IMR-90 (cell line): ENCODE results near the gene ZNF574. TPM values are rescaled to one million over a fixed set of nuclear protein-coding genes. Genes with fewer than 3 reads are reported as not detected.

Source experiments
- ATAC-seq: fragments of 200-7000 bp; cut with Tn5 transposase; 2 replicates; pipeline ENCODE4 v1.9.1; 2020; ENCODE audit warnings: low read depth, mild to moderate bottlenecking, moderate library complexity
- BruUV-seq: library from RNA; stranded (reverse); fragments of 400-500 nt; replicated peaks from 2 replicates; lab custom pipeline; 2021; lab: Mats Ljungman, UMichigan
- CTCF ChIA-PET: fragments of 300-600 bp; formaldehyde crosslinking; extraction: SDS; loops from one replicate; lab custom pipeline; 2021; ENCODE audit warnings: antibody characterized with exemption; lab: Yijun Ruan, JAX
- POLR2A ChIA-PET: fragments of 300-600 bp; sonication (Branson Sonifier 250); formaldehyde crosslinking; loops from one replicate; lab custom pipeline; 2022; ENCODE audit warnings: antibody characterized with exemption; ENCODE audit not compliant: unreplicated experiment; lab: Charles Lee
- DNase-seq: peaks from one replicate; pipeline ENCODE4 v3.0.0; 2013
- H2AFZ ChIP-seq: replicated peaks from 2 replicates; pipeline ENCODE3; 2013; ENCODE audit warnings: low read length, mild to moderate bottlenecking; ENCODE audit not compliant: poor library complexity
- H2AK5ac ChIP-seq: 2 replicates; pipeline ENCODE4 v1.6.1; 2013; ENCODE audit warnings: low read depth, low read length, inconsistent platforms
- H2AK9ac ChIP-seq: replicated peaks from 2 replicates; pipeline ENCODE3; 2013; ENCODE audit warnings: mild to moderate bottlenecking, low read depth, low read length, moderate library complexity; ENCODE audit not compliant: poor library complexity
- H2BK120ac ChIP-seq: 2 replicates; pipeline ENCODE4 v1.6.1; 2013; ENCODE audit warnings: low read depth, low read length, inconsistent platforms
- H2BK15ac ChIP-seq: 3 replicates; pipeline ENCODE4 v1.6.1; 2013; ENCODE audit warnings: low read depth, low read length, inconsistent platforms
- H2BK20ac ChIP-seq: 2 replicates; pipeline ENCODE4 v1.6.1; 2013; ENCODE audit warnings: low read depth, mild to moderate bottlenecking, inconsistent platforms, low read length, moderate library complexity
- H2BK5ac ChIP-seq: 2 replicates; pipeline ENCODE4 v1.6.1; 2013; ENCODE audit warnings: mild to moderate bottlenecking, low read depth, low read length, inconsistent platforms; ENCODE audit not compliant: poor library complexity, severe bottlenecking
- H3K14ac ChIP-seq: replicated peaks from 2 replicates; pipeline ENCODE4 v1.6.1; 2013; ENCODE audit warnings: low read depth, low read length, inconsistent platforms
- H3K18ac ChIP-seq: 2 replicates; pipeline ENCODE4 v1.6.1; 2013; ENCODE audit warnings: low read depth, low read length, control low read depth
- H3K23ac ChIP-seq: 2 replicates; pipeline ENCODE4 v1.6.1; 2013; ENCODE audit warnings: low read depth, low read length, inconsistent platforms
- H3K27ac ChIP-seq: 2 replicates; pipeline ENCODE4 v1.5.1; 2013; ENCODE audit warnings: mild to moderate bottlenecking, control low read depth, low read length; ENCODE audit not compliant: insufficient read depth
- H3K27me3 ChIP-seq: 2 replicates; pipeline ENCODE4 v1.6.1; 2013; ENCODE audit warnings: low read length; ENCODE audit not compliant: control insufficient read depth, insufficient read depth
- H3K36me3 ChIP-seq: 2 replicates; pipeline ENCODE4 v1.6.1; 2013; ENCODE audit warnings: low read length, mixed read lengths; ENCODE audit not compliant: control insufficient read depth, insufficient read depth
- H3K4ac ChIP-seq: 2 replicates; pipeline ENCODE4 v1.6.1; 2013; ENCODE audit warnings: low read depth, low read length, inconsistent platforms
- H3K4me1 ChIP-seq: 2 replicates; pipeline ENCODE4 v1.6.1; 2013; ENCODE audit warnings: low read length, mixed read lengths; ENCODE audit not compliant: control insufficient read depth, insufficient read depth
- H3K4me2 ChIP-seq: 2 replicates; pipeline ENCODE4 v1.6.1; 2013; ENCODE audit warnings: low read depth, mild to moderate bottlenecking, control low read depth, low read length, moderate library complexity
- H3K4me3 ChIP-seq: 2 replicates; pipeline ENCODE4 v1.5.1; 2013; ENCODE audit warnings: low read depth, mild to moderate bottlenecking, control low read depth, low read length, moderate library complexity; ENCODE audit not compliant: insufficient read depth
- H3K56ac ChIP-seq: 2 replicates; pipeline ENCODE4 v1.6.1; 2013; ENCODE audit warnings: low read length, inconsistent platforms; ENCODE audit not compliant: insufficient read depth; ENCODE audit errors: extremely low read depth
- H3K79me1 ChIP-seq, 2 experiments: 2 replicates each; pipeline ENCODE4 v1.6.1; 2013; ENCODE audit warnings: low read length in 2 of 2, inconsistent platforms in 1 of 2, low read depth in 1 of 2
- H3K9ac ChIP-seq: 2 replicates; pipeline ENCODE4 v1.6.1; 2013; ENCODE audit warnings: low read depth, low read length, control low read depth
- H3K9me1 ChIP-seq: 2 replicates; pipeline ENCODE4 v1.6.1; 2013; ENCODE audit warnings: low read length, inconsistent platforms; ENCODE audit not compliant: insufficient read depth
- H3K9me3 ChIP-seq: 2 replicates; pipeline ENCODE4 v1.6.1; 2013; ENCODE audit warnings: low read length; ENCODE audit not compliant: control insufficient read depth, insufficient read depth
- H4K20me1 ChIP-seq: 2 replicates; pipeline ENCODE4 v1.6.1; 2013; ENCODE audit warnings: low read length, inconsistent platforms; ENCODE audit not compliant: insufficient read depth
- H4K5ac ChIP-seq: 2 replicates; pipeline ENCODE4 v1.6.1; 2013; ENCODE audit warnings: mild to moderate bottlenecking, low read depth, low read length, control low read depth
- H4K8ac ChIP-seq, 2 experiments: 2 replicates each; pipeline ENCODE4 v1.6.1; 2013; ENCODE audit warnings: low read depth in 2 of 2, low read length in 2 of 2, control low read depth in 1 of 2, inconsistent platforms in 1 of 2
- H4K91ac ChIP-seq: 2 replicates; pipeline ENCODE4 v1.6.1; 2013; ENCODE audit warnings: low read depth, low read length, inconsistent platforms; ENCODE audit not compliant: insufficient read depth
- CEBPB ChIP-seq: IDR thresholded peaks from 2 replicates; pipeline ENCODE4 v1.6.1; 2012; ENCODE audit warnings: low read depth, low read length, improper control_type of control experiment
- FOS ChIP-seq: fragments of 150-350 bp; IDR thresholded peaks from 2 replicates; pipeline ENCODE4 v1.6.1; 2016; ENCODE audit warnings: low read depth, low read length
- NFE2L2 ChIP-seq: fragments of 150-350 bp; IDR thresholded peaks from 2 replicates; pipeline ENCODE4 v1.6.1; 2016; ENCODE audit warnings: low read depth, mild to moderate bottlenecking, low read length
- RAD21 ChIP-seq: IDR thresholded peaks from 2 replicates; pipeline ENCODE4 v1.6.1; 2012; ENCODE audit warnings: low read length, improper control_type of control experiment
- RCOR1 ChIP-seq: IDR thresholded peaks from 2 replicates; pipeline ENCODE4 v1.6.1; 2012; ENCODE audit warnings: mild to moderate bottlenecking, low read length, improper control_type of control experiment; ENCODE audit not compliant: insufficient replicate concordance
- SMC3 ChIP-seq: fragments of 150-350 bp; IDR thresholded peaks from 2 replicates; pipeline ENCODE4 v1.6.1; 2016; ENCODE audit warnings: low read depth, mild to moderate bottlenecking, antibody characterized with exemption, low read length, moderate library complexity
- WGBS, 2 experiments: methylation state at CpG; one replicate each; pipeline versions ENCODE4 v1.1.5 to v1.1.7; 2013; ENCODE audit warnings: missing lambda C conversion rate in 2 of 2; ENCODE audit not compliant: insufficient read length in 1 of 2; ENCODE audit errors: extremely low coverage in 2 of 2; 5-methylcytosine and 5-hydroxymethylcytosine counted together
- dilution Hi-C: fragments of 300-500 bp; cut with HindIII; formaldehyde crosslinking; loops from one replicate; pipeline ENCODE4 v1.14.3; 2018; ENCODE audit warnings: low sequenced_read_pairs; ENCODE audit not compliant: unreplicated experiment
- in situ Hi-C: fragments of 300-500 bp; cut with MboI; formaldehyde crosslinking; loops from 3 replicates; pipeline ENCODE4 v1.14.3; 2019; ENCODE audit warnings: low sequenced_read_pairs, inconsistent platforms, mixed read lengths
- intact Hi-C: fragments of 100-400 bp; cut with micrococcal nuclease; formaldehyde crosslinking; loops from 2 replicates; pipeline ENCODE4 v1.10.0; 2022
- polyA plus RNA-seq, 3 experiments: library from polyadenylated mRNA; depleted of rRNA; stranded (reverse); fragments of >200 nt; gene quantifications; 2 replicates each; pipeline ENCODE4 v1.2.3, GENCODE V29; 2012; ENCODE audit warnings: low replicate concordance in 1 of 3
- total RNA-seq: library from RNA; depleted of rRNA; stranded (reverse); fragments of >200 nt; gene quantifications from 2 replicates; pipeline ENCODE4 v1.2.3, GENCODE V29; 2012

The ZNF574 gene
- total and polyA plus RNA-seq, 2 of the 4 experiments (the other 2 are of a cell fraction): 8.1 to 14.1 TPM

- no peaks in the 10 kb centered on the region for H3K79me1 ChIP-seq
- CTCF ChIA-PET: interaction anchor here (1.1 kb wide), 2 partner anchors 10 to 17 kb away, joined by 3 to 4 read pairs; no protein-coding TSS in a partner anchor
Observed at GRCh38 chr19:42098781-42099180, 22.8 kb downstream of the ZNF574 start.

More at GRCh38 chr19:42098781-42099180, 22.8 kb downstream of the ZNF574 start:
- no peak overlapping the region for H4K91ac ChIP-seq
- H3K36me3 ChIP-seq: no peaks in the 10 kb centered on the region
- H2BK20ac ChIP-seq: no peak overlapping the region
- H3K23ac ChIP-seq: no peak overlapping the region
- H3K4me2 ChIP-seq: no peak overlapping the region
- no peak overlapping the region for H2AK5ac ChIP-seq
- no peak overlapping the region for H2BK5ac ChIP-seq
- no peak overlapping the region for H2AK9ac ChIP-seq
- H2AFZ ChIP-seq: no peak overlapping the region
- no peak overlapping the region for H4K5ac ChIP-seq
- H3K27me3 ChIP-seq: no peaks in the 10 kb centered on the region; the same call in 1 of the 2 replicates
- H2BK15ac ChIP-seq: no peak overlapping the region
- H3K56ac ChIP-seq: no peak overlapping the region
- ATAC-seq: no peak
- no peak overlapping the region for H4K8ac ChIP-seq
- in situ Hi-C loops: no loop called here
- no peaks in the 10 kb centered on the region for H4K20me1 ChIP-seq
- H2BK120ac ChIP-seq: no peak overlapping the region
- no peaks in the 10 kb centered on the region for H3K4me1 ChIP-seq
- no peak for DNase-seq
- no TSS peak for BruUV-seq
- no peaks in the 10 kb centered on the region for H3K9me3 ChIP-seq
- whole genome bisulfite sequencing, 2 experiments: 54% methylated on average over 3 of the region's 6 CpGs; no CpG with 5 or more reads in 1 of the 2 experiments
- TF ChIP-seq SMC3 (no peak), CEBPB (no peak), NFE2L2 (no peak), RCOR1 (no peak), RAD21 (no peak), FOS (no peak)
- intact Hi-C loops: no loop called here
- dilution Hi-C loops: no loop called here
- H3K18ac ChIP-seq: no peak overlapping the region
- H3K4ac ChIP-seq: no peak overlapping the region
- H3K9ac ChIP-seq: no peak overlapping the region
- no peak overlapping the region for H3K4me3 ChIP-seq
- H3K9me1 ChIP-seq: no peaks in the 10 kb centered on the region
- POLR2A ChIA-PET: no interaction called here
- no peak overlapping the region for H3K27ac ChIP-seq
- no peak overlapping the region for H3K14ac ChIP-seq
